ENCODE results near the gene TSC2. TPM values are rescaled to one million over a fixed set of nuclear protein-coding genes. Genes with fewer than 3 reads are reported as not detected.
"Not testable (repeated sequence)": the region's sequence is repeated elsewhere in the genome, so short reads cannot be mapped to it uniquely, and the experiment has no call there.

The TSC2 gene
- total RNA-seq, 1 donor = 78.9 TPM

GRCh38 chr16:2110332-2111008, 62.7 kb downstream of the TSC2 start:
- not testable (repeated sequence) for H2AFZ ChIP-seq (ENCODE audit: low read length); H3K9me3 ChIP-seq (ENCODE audit: low read depth, low read length); H3K27ac ChIP-seq (ENCODE audit: low read depth, low read length); H3K36me3 ChIP-seq (ENCODE audit: insufficient read depth, low read length); H3K4me3 ChIP-seq (ENCODE audit: insufficient read depth, low read length); H3K27me3 ChIP-seq (ENCODE audit: insufficient read depth, low read length); H3K4me2 ChIP-seq (ENCODE audit: insufficient read depth, low read length); DNase-seq (ENCODE audit: insufficient read length, low spot score, missing footprints); H4K20me1 ChIP-seq (ENCODE audit: insufficient read depth, low read length)
- Histone ChIP-seq H3K79me2 (ENCODE audit: insufficient read depth, low read length) (peaks cover 14% of the 10 kb centered on the region), H3K4me1 (ENCODE audit: insufficient read depth, low read length) (peaks cover 10% of the 10 kb centered on the region)

GRCh38 chr16:2111009-2111353, 63.2 kb downstream of the TSC2 start:
- not testable (repeated sequence) for H3K4me2 ChIP-seq (ENCODE audit: insufficient read depth, low read length); H3K4me3 ChIP-seq (ENCODE audit: insufficient read depth, low read length); H3K36me3 ChIP-seq (ENCODE audit: insufficient read depth, low read length); H4K20me1 ChIP-seq (ENCODE audit: insufficient read depth, low read length); H2AFZ ChIP-seq (ENCODE audit: low read length); H3K27ac ChIP-seq (ENCODE audit: low read depth, low read length); DNase-seq (ENCODE audit: insufficient read length, low spot score, missing footprints); H3K27me3 ChIP-seq (ENCODE audit: insufficient read depth, low read length); H3K9me3 ChIP-seq (ENCODE audit: low read depth, low read length)
- Histone ChIP-seq H3K79me2 (ENCODE audit: insufficient read depth, low read length) (peaks cover 16% of the 10 kb centered on the region), H3K4me1 (ENCODE audit: insufficient read depth, low read length) (peaks cover 10% of the 10 kb centered on the region)

- H3K4me2 ChIP-seq (ENCODE audit: insufficient read depth, low read length); H3K36me3 ChIP-seq (ENCODE audit: insufficient read depth, low read length); H3K27ac ChIP-seq (ENCODE audit: low read depth, low read length); H3K9me3 ChIP-seq (ENCODE audit: low read depth, low read length); H3K27me3 ChIP-seq (ENCODE audit: insufficient read depth, low read length); H2AFZ ChIP-seq (ENCODE audit: low read length); DNase-seq (ENCODE audit: insufficient read length, low spot score, missing footprints); H3K4me3 ChIP-seq (ENCODE audit: insufficient read depth, low read length); H4K20me1 ChIP-seq (ENCODE audit: insufficient read depth, low read length); H3K4me1 ChIP-seq (ENCODE audit: insufficient read depth, low read length): not testable (repeated sequence)
- H3K79me2 ChIP-seq (ENCODE audit: insufficient read depth, low read length) = peaks cover 21% of the 10 kb centered on the region
Observed at GRCh38 chr16:2111412-2112335, 63.9 kb downstream of the TSC2 start.

DNA sequence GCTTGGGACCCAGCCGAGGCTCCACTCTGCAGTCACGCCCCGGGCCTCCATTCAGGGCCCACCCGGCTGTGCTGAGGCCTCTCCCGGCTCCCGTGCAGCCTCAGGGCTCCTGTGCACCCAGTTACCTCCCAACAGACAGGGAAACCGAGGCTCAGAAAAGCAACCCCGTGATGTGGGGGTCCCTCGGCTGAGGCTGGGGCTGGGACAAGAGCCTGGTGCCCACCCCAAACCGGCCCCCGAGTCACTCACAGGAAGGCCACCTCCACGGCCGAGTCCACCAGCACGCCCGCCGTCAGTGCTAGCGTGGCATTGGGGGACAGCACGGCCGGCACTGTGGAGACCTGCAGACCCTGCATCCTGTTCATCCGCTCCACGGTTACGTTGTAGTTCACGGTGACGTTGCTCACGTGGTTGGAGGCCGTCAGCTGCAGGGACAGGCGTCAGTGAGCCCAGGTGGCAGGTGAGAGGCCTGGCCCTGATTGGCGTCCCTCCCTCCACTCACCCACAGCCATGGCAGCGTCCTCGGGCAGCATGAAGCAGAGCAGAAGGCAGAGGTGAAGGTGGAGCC, 64.8 kb downstream of the TSC2 start:
- not testable (repeated sequence) for H3K27me3 ChIP-seq (ENCODE audit: insufficient read depth, low read length); H2AFZ ChIP-seq (ENCODE audit: low read length); H3K27ac ChIP-seq (ENCODE audit: low read depth, low read length); H3K4me1 ChIP-seq (ENCODE audit: insufficient read depth, low read length); H3K9me3 ChIP-seq (ENCODE audit: low read depth, low read length); H3K36me3 ChIP-seq (ENCODE audit: insufficient read depth, low read length); H3K4me2 ChIP-seq (ENCODE audit: insufficient read depth, low read length); H4K20me1 ChIP-seq (ENCODE audit: insufficient read depth, low read length); H3K4me3 ChIP-seq (ENCODE audit: insufficient read depth, low read length)
- peak; percentile 36 for DNase-seq (ENCODE audit: insufficient read length, low spot score, missing footprints)
- peaks cover 22% of the 10 kb centered on the region for H3K79me2 ChIP-seq (ENCODE audit: insufficient read depth, low read length)

GRCh38 chr16:2114225-2114624, 66.4 kb downstream of the TSC2 start:
- H3K4me2 ChIP-seq (ENCODE audit: insufficient read depth, low read length); H3K36me3 ChIP-seq (ENCODE audit: insufficient read depth, low read length); H4K20me1 ChIP-seq (ENCODE audit: insufficient read depth, low read length); H3K27me3 ChIP-seq (ENCODE audit: insufficient read depth, low read length); H3K27ac ChIP-seq (ENCODE audit: low read depth, low read length); H3K4me3 ChIP-seq (ENCODE audit: insufficient read depth, low read length); H2AFZ ChIP-seq (ENCODE audit: low read length); H3K4me1 ChIP-seq (ENCODE audit: insufficient read depth, low read length); H3K9me3 ChIP-seq (ENCODE audit: low read depth, low read length): not testable (repeated sequence)
- H3K79me2 ChIP-seq (ENCODE audit: insufficient read depth, low read length) = peaks cover 23% of the 10 kb centered on the region
- peak; percentile 42 for DNase-seq (ENCODE audit: insufficient read length, low spot score, missing footprints)

GRCh38 chr16:2114885-2115590, 67.3 kb downstream of the TSC2 start:
- not testable (repeated sequence) for H3K4me1 ChIP-seq (ENCODE audit: insufficient read depth, low read length); H3K36me3 ChIP-seq (ENCODE audit: insufficient read depth, low read length); H3K4me3 ChIP-seq (ENCODE audit: insufficient read depth, low read length); H2AFZ ChIP-seq (ENCODE audit: low read length); H3K27ac ChIP-seq (ENCODE audit: low read depth, low read length); H3K27me3 ChIP-seq (ENCODE audit: insufficient read depth, low read length); H3K9me3 ChIP-seq (ENCODE audit: low read depth, low read length); H4K20me1 ChIP-seq (ENCODE audit: insufficient read depth, low read length); H3K4me2 ChIP-seq (ENCODE audit: insufficient read depth, low read length)
- DNase-seq (ENCODE audit: insufficient read length, low spot score, missing footprints) = peak; percentile 41
- peaks cover 28% of the 10 kb centered on the region for H3K79me2 ChIP-seq (ENCODE audit: insufficient read depth, low read length)

All from osteoblast (primary cell).